Epithelial cell of proximal tubule (primary cell): Measurements from ENCODE around the gene DAAM2. TPM values are rescaled to one million over a fixed set of nuclear protein-coding genes. Genes with fewer than 3 reads are reported as not detected.

Experiments
- DNase-seq: peaks from one replicate; pipeline ENCODE4 v3.0.0-alpha.2; 2011; ENCODE audit warnings: low read depth
- H3K4me3 ChIP-seq: 2 replicates; pipeline ENCODE4 v1.5.1; 2011; ENCODE audit warnings: low read depth, mild to moderate bottlenecking, low read length
- total RNA-seq: library from RNA; depleted of rRNA; stranded (reverse); fragments of >200 nt; gene quantifications from 2 replicates; pipeline ENCODE4 v1.2.3, GENCODE V29; 2015
- TF ChIP-seq, protein P1 (sequence below): conservative IDR thresholded peaks from 2 replicates; pipeline ENCODE4 v1.5.1; 2012; ENCODE audit warnings: low read depth, mild to moderate bottlenecking, low read length

The DAAM2 gene
- total RNA-seq, 1 donor from 2014 or later, result 0.35 TPM

DNA sequence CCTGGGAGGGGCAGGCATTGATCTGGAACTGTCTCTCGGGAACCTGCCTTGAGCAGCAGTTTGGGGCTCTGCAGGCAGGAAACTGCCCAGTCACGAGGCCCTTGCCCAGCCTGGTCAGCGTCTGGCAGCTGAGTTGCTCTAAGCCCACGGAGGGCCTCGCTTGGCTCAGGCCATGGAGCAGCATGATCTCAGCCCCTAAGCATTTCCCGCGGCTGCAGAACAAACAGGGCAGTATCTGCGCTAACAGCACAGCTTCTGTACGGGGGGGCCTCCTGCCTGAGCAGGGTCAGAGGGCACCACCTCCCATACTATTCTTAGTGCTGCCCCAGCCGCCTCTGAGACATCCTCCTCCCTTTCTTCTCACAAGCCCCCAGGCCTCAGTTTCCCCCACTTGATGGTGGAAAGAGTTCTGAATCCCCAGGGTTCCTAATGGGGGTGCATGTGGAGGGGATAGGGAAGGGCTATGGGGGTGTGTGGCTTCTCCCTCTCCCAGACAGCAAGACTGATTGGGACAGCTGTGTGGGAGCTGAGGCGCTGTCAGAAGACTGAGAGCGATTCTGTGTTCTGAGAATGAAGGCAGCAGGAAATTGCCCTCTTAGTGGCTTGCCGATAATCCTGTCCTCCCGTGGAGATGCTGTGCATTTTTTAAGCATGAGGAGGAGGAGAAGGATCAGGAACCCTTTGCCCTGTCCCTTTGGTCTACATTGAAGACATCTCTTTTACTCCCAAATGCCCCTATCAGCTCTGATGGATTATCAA lies 95.7 kb downstream of the DAAM2 start:
- TF ChIP-seq, protein P1, sequence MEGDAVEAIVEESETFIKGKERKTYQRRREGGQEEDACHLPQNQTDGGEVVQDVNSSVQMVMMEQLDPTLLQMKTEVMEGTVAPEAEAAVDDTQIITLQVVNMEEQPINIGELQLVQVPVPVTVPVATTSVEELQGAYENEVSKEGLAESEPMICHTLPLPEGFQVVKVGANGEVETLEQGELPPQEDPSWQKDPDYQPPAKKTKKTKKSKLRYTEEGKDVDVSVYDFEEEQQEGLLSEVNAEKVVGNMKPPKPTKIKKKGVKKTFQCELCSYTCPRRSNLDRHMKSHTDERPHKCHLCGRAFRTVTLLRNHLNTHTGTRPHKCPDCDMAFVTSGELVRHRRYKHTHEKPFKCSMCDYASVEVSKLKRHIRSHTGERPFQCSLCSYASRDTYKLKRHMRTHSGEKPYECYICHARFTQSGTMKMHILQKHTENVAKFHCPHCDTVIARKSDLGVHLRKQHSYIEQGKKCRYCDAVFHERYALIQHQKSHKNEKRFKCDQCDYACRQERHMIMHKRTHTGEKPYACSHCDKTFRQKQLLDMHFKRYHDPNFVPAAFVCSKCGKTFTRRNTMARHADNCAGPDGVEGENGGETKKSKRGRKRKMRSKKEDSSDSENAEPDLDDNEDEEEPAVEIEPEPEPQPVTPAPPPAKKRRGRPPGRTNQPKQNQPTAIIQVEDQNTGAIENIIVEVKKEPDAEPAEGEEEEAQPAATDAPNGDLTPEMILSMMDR, result no peak
- no peak overlapping the region for H3K4me3 ChIP-seq
- DNase-seq, result peak; percentile 58

DNA sequence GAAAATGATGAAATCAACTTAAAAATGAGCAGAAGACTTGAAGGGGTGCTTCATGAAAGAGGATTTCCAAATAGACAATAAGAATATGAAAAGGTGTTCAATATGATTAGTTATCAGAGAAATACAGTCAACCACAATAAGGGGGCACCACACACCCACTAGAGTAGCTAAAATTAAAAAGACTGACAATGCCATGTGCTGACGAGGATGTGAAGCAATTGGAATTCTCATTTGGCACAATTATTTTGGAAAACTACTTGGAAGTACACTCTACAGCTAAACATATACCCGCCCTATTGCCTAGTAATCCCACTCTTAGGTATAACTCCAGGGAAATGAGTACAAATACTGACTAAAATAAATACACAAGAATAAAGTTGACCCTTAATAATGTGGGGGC lies 97.1 kb downstream of the DAAM2 start:
- DNase-seq, result no peak
- no peak overlapping the region for H3K4me3 ChIP-seq
- TF ChIP-seq, protein P1, result no peak

DNA sequence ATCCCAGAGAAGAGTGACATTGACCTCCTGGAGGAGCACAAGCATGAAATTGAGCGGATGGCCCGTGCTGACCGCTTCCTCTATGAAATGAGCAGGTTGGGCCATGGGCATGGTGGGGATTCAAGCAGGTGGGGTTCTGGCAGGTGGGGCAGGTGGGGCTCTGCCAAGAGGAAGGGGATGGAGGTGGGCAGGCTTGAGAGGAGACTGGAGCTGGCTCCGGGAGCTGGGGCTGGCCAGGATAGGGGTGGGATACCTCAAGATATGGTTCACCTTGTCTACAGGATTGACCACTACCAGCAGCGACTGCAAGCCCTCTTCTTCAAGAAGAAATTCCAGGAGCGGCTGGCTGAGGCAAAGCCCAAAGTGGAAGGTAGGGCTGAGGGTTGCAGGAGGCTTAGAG lies 99.2 kb downstream of the DAAM2 start:
- TF ChIP-seq, protein P1, result no peak
- no peak for DNase-seq
- no peak overlapping the region for H3K4me3 ChIP-seq

DNA sequence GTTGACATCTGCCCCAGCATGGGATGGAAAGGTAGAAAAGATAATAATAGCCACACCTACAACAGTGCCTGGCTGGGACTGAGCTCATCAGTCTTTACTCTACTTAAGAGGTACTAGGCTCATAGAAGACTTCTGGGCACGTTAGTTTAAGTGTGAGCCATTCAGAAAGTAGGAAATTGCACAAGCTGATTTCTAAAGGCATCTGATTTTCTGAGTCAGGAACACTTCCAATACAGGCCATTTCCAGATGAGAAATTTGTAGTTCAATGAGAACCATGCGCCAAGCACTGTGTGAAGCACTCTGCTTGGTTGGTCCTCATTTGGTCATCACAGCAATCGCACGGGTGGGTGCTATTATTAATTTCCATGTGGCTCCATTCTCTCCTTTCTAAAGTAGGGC lies 99.8 kb downstream of the DAAM2 start:
- TF ChIP-seq, protein P1, result no peak
- DNase-seq, result no peak

DNA sequence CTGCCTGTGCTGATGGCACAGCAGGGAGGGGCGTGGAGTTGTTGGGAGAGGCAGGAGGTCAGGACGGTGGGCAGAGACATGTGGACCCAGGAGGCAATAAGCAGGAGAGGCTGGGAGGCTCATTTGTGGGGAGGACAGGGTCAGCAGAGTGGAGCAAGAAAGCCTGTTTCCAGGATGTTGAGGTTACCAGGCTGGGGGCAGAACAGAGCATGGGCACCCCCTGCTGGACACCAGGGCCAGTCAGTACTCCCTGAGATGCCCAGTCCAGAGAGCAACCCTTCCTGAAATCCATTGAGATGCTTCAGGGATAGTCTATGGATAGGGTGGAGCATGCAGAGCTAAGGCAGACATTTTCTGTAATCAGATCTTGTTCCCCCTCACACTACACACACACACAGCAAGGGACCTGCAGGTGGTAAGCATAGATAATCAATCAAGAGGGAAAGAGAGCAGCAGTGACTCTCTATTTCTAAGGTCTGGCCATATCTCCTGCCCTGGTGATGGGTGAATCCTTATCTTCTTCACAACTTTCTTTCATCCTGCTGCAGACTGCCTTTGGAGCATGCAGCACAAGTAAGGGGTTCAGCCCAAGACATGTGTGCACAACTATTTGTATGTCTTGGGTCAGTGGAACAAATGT lies 100.4 kb downstream of the DAAM2 start:
- TF ChIP-seq, protein P1, result peak; percentile 81
- DNase-seq, result no peak

More for the DNA sequence above, 99.8 kb downstream of the DAAM2 start:
- no peak overlapping the region for H3K4me3 ChIP-seq

DNA sequence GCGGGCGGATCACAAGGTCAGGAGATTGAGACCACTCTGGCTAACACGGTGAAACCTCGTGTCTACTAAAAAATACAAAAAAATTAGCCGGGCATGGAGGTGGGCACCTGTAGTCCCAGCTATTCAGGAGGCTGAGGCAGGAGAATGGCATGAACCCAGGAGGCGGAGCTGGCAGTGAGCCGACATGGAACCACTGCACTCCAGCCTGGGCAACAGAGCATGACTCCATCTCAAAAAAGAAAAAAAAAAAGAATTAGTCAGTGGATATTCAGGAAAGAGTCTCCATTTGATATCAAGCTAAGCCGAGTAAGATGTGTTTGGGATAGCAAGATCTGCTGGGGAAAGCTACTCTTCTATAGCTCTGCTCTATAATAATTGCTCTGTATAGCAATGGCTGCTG lies 101.1 kb downstream of the DAAM2 start:
- no peak overlapping the region for H3K4me3 ChIP-seq
- TF ChIP-seq, protein P1, result no peak
- DNase-seq, result no peak

More for the DNA sequence above, 100.4 kb downstream of the DAAM2 start:
- H3K4me3 ChIP-seq, result no peak overlapping the region
